ENCODE results near the gene MBP. TPM values are rescaled to one million over a fixed set of nuclear protein-coding genes. Genes with fewer than 3 reads are reported as not detected.

The MBP gene
- total and polyA plus RNA-seq, 2 donors (not counting 3 experiments of a cell fraction or from before 2014, with no cell fraction given): 1.7 to 2.3 TPM

DNA sequence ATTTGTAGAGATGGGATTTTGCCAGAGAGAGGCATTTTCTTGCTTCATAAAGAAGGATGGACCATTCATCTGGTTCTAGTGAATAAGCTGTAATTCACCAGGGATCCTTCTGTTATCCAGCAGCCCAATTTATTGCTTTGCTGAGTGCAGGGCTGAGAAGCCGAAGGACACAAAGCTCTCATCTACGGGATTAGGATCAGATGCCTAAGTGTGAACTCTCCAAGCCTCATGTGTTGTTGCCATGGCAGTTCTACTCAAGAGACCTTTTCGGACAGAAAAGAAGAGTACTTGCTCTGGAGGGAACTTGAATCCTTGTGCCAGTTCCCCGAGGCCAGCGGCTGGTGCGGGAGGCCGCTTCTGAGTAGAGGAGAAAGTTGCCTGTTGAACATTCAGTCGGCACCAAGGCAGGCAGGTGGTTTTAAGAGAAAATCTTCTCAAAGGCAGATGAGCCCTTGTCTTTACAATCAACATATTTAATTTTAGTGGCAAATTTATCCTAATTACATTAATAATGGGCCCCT lies 38.4 kb upstream of the MBP start:
- H3K4me1 ChIP-seq (ENCODE audit: control insufficient read depth, extremely low read depth, insufficient read depth, low read length): no peaks in the 10 kb centered on the region
- no peak overlapping the region for H3K4me3 ChIP-seq (replicated peaks in 1 of 3; ENCODE audit: insufficient read depth in 1 of 3, low read depth in 1 of 3, low read length in 3 of 3)
- no peak overlapping the region for H2AFZ ChIP-seq (ENCODE audit: low read depth, low read length)
- no peaks in the 10 kb centered on the region for H3K79me2 ChIP-seq (ENCODE audit: control insufficient read depth, insufficient read depth, low read length)
- DNase-seq (ENCODE audit: low read depth, low spot score) (no peak), FAIRE-seq (no peak)
- POLR2A ChIA-PET: no interaction called here
- TF ChIP-seq, protein P1, sequence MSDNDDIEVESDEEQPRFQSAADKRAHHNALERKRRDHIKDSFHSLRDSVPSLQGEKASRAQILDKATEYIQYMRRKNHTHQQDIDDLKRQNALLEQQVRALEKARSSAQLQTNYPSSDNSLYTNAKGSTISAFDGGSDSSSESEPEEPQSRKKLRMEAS (IDR thresholded peaks at IDR 0.05; ENCODE audit: insufficient read depth, insufficient read length): no peak
- TF ChIP-seq FOS (IDR thresholded peaks at IDR 0.05; ENCODE audit: borderline replicate concordance, insufficient read depth, low read length) (no peak), JUN (IDR thresholded peaks at IDR 0.05; ENCODE audit: borderline replicate concordance, insufficient read depth, insufficient read length, low read depth) (no peak), MYC (IDR thresholded peaks at IDR 0.05; ENCODE audit: low read depth, low read length) (no peak), POLR2AphosphoS5 (IDR thresholded peaks at IDR 0.05; ENCODE audit: insufficient read depth, low read depth, low read length) (no peak), EZH2 (IDR thresholded peaks at IDR 0.05; ENCODE audit: borderline replicate concordance, low read depth, low read length, severe bottlenecking) (no peak), GATA2 (IDR thresholded peaks at IDR 0.05; ENCODE audit: insufficient read depth, insufficient read length, low read depth, low read length) (no peak), POLR2A (IDR thresholded peaks at IDR 0.05; ENCODE audit: low read depth, low read length) (no peak)
- TF ChIP-seq, protein P2, sequence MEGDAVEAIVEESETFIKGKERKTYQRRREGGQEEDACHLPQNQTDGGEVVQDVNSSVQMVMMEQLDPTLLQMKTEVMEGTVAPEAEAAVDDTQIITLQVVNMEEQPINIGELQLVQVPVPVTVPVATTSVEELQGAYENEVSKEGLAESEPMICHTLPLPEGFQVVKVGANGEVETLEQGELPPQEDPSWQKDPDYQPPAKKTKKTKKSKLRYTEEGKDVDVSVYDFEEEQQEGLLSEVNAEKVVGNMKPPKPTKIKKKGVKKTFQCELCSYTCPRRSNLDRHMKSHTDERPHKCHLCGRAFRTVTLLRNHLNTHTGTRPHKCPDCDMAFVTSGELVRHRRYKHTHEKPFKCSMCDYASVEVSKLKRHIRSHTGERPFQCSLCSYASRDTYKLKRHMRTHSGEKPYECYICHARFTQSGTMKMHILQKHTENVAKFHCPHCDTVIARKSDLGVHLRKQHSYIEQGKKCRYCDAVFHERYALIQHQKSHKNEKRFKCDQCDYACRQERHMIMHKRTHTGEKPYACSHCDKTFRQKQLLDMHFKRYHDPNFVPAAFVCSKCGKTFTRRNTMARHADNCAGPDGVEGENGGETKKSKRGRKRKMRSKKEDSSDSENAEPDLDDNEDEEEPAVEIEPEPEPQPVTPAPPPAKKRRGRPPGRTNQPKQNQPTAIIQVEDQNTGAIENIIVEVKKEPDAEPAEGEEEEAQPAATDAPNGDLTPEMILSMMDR (IDR thresholded peaks at IDR 0.05; ENCODE audit: extremely low read depth in 1 of 2, insufficient read depth in 1 of 2, low read depth in 1 of 2, low read length in 2 of 2): no peak
- H3K27me3 ChIP-seq (ENCODE audit: control insufficient read depth in 2 of 2, insufficient read depth in 2 of 2, low read length in 2 of 2): no peaks in the 10 kb centered on the region
- no TSS peak for BruUV-seq (replicated peaks)
- H3K9ac ChIP-seq (replicated peaks; ENCODE audit: extremely low read depth, insufficient read depth, low read length): no peak overlapping the region
- intact Hi-C loops (cut with micrococcal nuclease): no loop called here
- no peaks in the 10 kb centered on the region for H3K36me3 ChIP-seq (ENCODE audit: control insufficient read depth in 2 of 2, extremely low read depth in 1 of 2, insufficient read depth in 2 of 2, low read length in 2 of 2)
- H3K4me2 ChIP-seq (ENCODE audit: insufficient read depth, low read length): no peak overlapping the region
- H3K9me1 ChIP-seq (replicated peaks; ENCODE audit: control insufficient read depth, extremely low read depth, insufficient read depth, low read length): no peaks in the 10 kb centered on the region
- no peaks in the 10 kb centered on the region for H4K20me1 ChIP-seq (replicated peaks; ENCODE audit: control insufficient read depth, extremely low read depth, insufficient read depth, low read length)
- H3K27ac ChIP-seq (ENCODE audit: insufficient read depth, low read depth, low read length): no peak overlapping the region
- dilution Hi-C loops (cut with MboI; ENCODE audit: extremely low pct_ligation_motif_present, low sequenced_read_pairs): no loop called here
- no peaks in the 10 kb centered on the region for H3K9me3 ChIP-seq (replicated peaks; ENCODE audit: control insufficient read depth, insufficient read depth, low read length)
- CTCF ChIA-PET: no interaction called here

All from endothelial cell of umbilical vein (primary cell).